HL-60 (cell line): ENCODE data around the gene ATG3.

Source experiments
- DNase-seq, 2 experiments: peaks; one replicate each; pipeline ENCODE4 v3.0.0-alpha.2; 2010 to 2020; ENCODE audit warnings: low read depth in 1 of 2, low spot score in 1 of 2
- H3K27ac ChIP-seq: fragments of 250-450 bp; sonication (Bioruptor Pico); replicated peaks from 2 replicates; pipeline ENCODE4 v1.5.1; 2020; ENCODE audit warnings: mild to moderate bottlenecking, moderate library complexity
- H3K27me3 ChIP-seq: fragments of 250-450 bp; sonication (Bioruptor Pico); 2 replicates; pipeline ENCODE4 v1.5.1; 2021; ENCODE audit warnings: mild to moderate bottlenecking, moderate library complexity; ENCODE audit not compliant: insufficient read depth, poor library complexity, severe bottlenecking
- H3K4me3 ChIP-seq: replicated peaks from 2 replicates; pipeline ENCODE4 v1.5.1; 2011; ENCODE audit warnings: mild to moderate bottlenecking, control low read depth, low read length; ENCODE audit not compliant: insufficient read depth
- GABPA ChIP-seq: IDR thresholded peaks from 2 replicates; pipeline ENCODE4 v1.6.1; 2012; ENCODE audit warnings: low read depth
- POLR2AphosphoS5 ChIP-seq: IDR thresholded peaks from 2 replicates; pipeline ENCODE4 v1.6.1; 2012; ENCODE audit warnings: low read depth
- SPI1 ChIP-seq: IDR thresholded peaks from 2 replicates; pipeline ENCODE4 v1.6.1; 2012; ENCODE audit warnings: low read depth, mild to moderate bottlenecking, borderline replicate concordance
- TF ChIP-seq, protein P1 (sequence below): IDR thresholded peaks from 2 replicates; pipeline ENCODE4 v1.6.1; 2012; ENCODE audit warnings: low read depth; ENCODE audit not compliant: insufficient replicate concordance
- TF ChIP-seq, protein P2 (sequence below): IDR thresholded peaks from one replicate; pipeline ENCODE4 v1.5.1; 2011; ENCODE audit warnings: low read length, control low read depth, inconsistent platforms; ENCODE audit not compliant: insufficient read depth

ATG3 gene

DNA sequence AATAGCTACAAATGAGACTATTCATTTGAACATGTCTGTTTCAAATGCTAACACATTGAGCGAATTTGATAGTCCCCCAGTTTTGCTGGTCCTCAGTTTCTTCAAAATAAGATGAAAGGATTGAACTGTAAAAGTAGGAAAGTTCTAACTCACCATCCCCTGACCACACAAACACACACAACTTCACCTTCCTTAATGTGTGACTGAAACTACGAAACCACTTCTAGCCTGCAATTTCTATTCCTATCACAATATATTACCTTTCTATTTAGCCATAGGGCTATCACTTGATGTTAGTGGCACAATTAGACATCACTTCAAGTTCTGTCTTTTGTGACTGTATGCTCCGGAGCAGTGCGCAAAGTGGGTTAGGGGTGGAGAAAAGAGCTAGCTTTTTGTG is 77.4 kb downstream of the ATG3 start:
- H3K4me3 ChIP-seq: no peak overlapping the region
- DNase-seq: no peak
- H3K27me3 ChIP-seq: no peaks in the 10 kb centered on the region
- H3K27ac ChIP-seq: no peak overlapping the region
- TF ChIP-seq GABPA (no peak), POLR2AphosphoS5 (no peak), SPI1 (no peak)
- TF ChIP-seq, protein P1, sequence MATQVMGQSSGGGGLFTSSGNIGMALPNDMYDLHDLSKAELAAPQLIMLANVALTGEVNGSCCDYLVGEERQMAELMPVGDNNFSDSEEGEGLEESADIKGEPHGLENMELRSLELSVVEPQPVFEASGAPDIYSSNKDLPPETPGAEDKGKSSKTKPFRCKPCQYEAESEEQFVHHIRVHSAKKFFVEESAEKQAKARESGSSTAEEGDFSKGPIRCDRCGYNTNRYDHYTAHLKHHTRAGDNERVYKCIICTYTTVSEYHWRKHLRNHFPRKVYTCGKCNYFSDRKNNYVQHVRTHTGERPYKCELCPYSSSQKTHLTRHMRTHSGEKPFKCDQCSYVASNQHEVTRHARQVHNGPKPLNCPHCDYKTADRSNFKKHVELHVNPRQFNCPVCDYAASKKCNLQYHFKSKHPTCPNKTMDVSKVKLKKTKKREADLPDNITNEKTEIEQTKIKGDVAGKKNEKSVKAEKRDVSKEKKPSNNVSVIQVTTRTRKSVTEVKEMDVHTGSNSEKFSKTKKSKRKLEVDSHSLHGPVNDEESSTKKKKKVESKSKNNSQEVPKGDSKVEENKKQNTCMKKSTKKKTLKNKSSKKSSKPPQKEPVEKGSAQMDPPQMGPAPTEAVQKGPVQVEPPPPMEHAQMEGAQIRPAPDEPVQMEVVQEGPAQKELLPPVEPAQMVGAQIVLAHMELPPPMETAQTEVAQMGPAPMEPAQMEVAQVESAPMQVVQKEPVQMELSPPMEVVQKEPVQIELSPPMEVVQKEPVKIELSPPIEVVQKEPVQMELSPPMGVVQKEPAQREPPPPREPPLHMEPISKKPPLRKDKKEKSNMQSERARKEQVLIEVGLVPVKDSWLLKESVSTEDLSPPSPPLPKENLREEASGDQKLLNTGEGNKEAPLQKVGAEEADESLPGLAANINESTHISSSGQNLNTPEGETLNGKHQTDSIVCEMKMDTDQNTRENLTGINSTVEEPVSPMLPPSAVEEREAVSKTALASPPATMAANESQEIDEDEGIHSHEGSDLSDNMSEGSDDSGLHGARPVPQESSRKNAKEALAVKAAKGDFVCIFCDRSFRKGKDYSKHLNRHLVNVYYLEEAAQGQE: no peak
- TF ChIP-seq, protein P2, sequence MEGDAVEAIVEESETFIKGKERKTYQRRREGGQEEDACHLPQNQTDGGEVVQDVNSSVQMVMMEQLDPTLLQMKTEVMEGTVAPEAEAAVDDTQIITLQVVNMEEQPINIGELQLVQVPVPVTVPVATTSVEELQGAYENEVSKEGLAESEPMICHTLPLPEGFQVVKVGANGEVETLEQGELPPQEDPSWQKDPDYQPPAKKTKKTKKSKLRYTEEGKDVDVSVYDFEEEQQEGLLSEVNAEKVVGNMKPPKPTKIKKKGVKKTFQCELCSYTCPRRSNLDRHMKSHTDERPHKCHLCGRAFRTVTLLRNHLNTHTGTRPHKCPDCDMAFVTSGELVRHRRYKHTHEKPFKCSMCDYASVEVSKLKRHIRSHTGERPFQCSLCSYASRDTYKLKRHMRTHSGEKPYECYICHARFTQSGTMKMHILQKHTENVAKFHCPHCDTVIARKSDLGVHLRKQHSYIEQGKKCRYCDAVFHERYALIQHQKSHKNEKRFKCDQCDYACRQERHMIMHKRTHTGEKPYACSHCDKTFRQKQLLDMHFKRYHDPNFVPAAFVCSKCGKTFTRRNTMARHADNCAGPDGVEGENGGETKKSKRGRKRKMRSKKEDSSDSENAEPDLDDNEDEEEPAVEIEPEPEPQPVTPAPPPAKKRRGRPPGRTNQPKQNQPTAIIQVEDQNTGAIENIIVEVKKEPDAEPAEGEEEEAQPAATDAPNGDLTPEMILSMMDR: no peak

DNA sequence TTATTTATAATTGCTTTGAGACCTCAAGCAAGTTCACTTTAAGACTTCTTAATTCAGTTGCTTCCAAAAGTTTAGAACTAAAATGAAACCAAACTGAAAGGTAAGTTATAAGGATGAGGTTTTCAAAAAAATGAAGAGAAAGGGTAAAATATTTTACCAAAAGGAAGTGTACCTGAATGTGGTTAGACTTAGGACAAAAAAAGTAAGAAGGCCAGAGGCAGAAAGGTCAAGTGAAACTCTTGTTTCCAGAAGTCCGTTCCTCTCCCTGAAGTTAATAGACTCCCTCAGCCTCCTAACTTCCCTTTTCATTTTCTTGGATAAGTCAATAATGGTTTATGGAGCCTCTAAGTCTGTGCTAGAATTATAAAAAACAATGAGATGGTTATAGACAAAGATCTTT is 79.1 kb downstream of the ATG3 start:
- no peak overlapping the region for H3K27ac ChIP-seq
- H3K4me3 ChIP-seq: no peak overlapping the region
- TF ChIP-seq, protein P2: no peak
- TF ChIP-seq SPI1 (no peak), POLR2AphosphoS5 (no peak), GABPA (no peak)
- TF ChIP-seq, protein P1: no peak
- no peaks in the 10 kb centered on the region for H3K27me3 ChIP-seq
- no peak for DNase-seq
